ENCODE results near the gene LOXL4.

DNA sequence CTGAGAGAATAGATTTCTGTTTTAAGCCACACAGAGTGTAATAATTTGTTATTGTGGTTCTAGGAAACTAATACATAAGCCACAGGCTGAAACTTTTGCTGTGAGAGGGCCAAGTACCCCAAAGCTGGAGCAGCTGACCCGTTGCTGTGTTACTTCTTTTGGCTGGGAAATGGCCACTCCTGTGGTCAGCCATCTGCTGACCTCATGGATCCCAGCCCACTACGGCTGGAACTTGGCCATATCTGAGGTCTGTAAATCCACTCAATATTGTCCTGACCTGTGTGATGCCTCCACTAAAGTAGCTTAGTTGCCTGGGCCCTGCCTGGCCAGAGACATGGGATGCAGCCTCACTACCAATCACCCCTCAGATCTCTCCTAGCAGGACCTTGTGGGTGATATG, 17.4 kb upstream of the LOXL4 start:
- TF ChIP-seq, protein P1, sequence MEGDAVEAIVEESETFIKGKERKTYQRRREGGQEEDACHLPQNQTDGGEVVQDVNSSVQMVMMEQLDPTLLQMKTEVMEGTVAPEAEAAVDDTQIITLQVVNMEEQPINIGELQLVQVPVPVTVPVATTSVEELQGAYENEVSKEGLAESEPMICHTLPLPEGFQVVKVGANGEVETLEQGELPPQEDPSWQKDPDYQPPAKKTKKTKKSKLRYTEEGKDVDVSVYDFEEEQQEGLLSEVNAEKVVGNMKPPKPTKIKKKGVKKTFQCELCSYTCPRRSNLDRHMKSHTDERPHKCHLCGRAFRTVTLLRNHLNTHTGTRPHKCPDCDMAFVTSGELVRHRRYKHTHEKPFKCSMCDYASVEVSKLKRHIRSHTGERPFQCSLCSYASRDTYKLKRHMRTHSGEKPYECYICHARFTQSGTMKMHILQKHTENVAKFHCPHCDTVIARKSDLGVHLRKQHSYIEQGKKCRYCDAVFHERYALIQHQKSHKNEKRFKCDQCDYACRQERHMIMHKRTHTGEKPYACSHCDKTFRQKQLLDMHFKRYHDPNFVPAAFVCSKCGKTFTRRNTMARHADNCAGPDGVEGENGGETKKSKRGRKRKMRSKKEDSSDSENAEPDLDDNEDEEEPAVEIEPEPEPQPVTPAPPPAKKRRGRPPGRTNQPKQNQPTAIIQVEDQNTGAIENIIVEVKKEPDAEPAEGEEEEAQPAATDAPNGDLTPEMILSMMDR (conservative IDR thresholded peaks at IDR 0.05; ENCODE audit: low read depth, low read length): no peak
- no peak for TF ChIP-seq EZH2 (IDR thresholded peaks at IDR 0.05; ENCODE audit: borderline replicate concordance, low read depth, low read length, poor library complexity, severe bottlenecking)

All from A673 (cell line).